Esophagus squamous epithelium (tissue), 5 donors: ENCODE data around the gene SIK3. TPM values are rescaled to one million over a fixed set of nuclear protein-coding genes. Genes with fewer than 3 reads are reported as not detected.

Experiments used
- DNase-seq: peaks from one replicate; lab custom pipeline; 2025; lab: John Stamatoyannopoulos, UW
- H3K27ac ChIP-seq, 4 donors: fragments of 200-600 bp; sonication (generic); one replicate each; pipeline ENCODE4 v1.5.1; 2016 to 2019; ENCODE audit warnings: mild to moderate bottlenecking in 1 of 4
- H3K27me3 ChIP-seq, 4 donors: fragments of 200-600 bp; sonication (generic); 1 replicate in 3 of 4; 2 replicates in 1 of 4; pipeline versions ENCODE4 v1.5.1 to v1.6.0; 2017 to 2021; ENCODE audit warnings: antibody characterized with exemption in 1 of 4
- H3K36me3 ChIP-seq, 3 donors: fragments of 200-600 bp; sonication (generic); one replicate each; pipeline ENCODE4 v1.5.1; 2016 to 2019
- H3K4me1 ChIP-seq, 3 donors: fragments of 200-600 bp; sonication (generic); one replicate each; pipeline ENCODE4 v1.5.1; 2017 to 2019
- H3K4me3 ChIP-seq, 4 donors: fragments of 200-600 bp; sonication (generic); 1 replicate in 3 of 4; 2 replicates in 1 of 4; pipeline ENCODE4 v1.5.1; 2016 to 2019; ENCODE audit warnings: mild to moderate bottlenecking in 2 of 4, moderate library complexity in 1 of 4
- H3K9me3 ChIP-seq, 3 donors: fragments of 200-600 bp; sonication (generic); one replicate each; pipeline ENCODE4 v1.5.1; 2016 to 2019
- CTCF ChIP-seq, 6 experiments: fragments of 450-650 bp in 4 of 6; fragments of 200-600 bp in 2 of 6; sonication (generic) in 2 of 6; IDR thresholded peaks; one replicate each; pipeline ENCODE4 v1.5.1; 2016 to 2019; ENCODE audit warnings: antibody characterized with exemption in 6 of 6, mild to moderate bottlenecking in 4 of 6, moderate library complexity in 4 of 6
- POLR2A ChIP-seq, 4 donors: fragments of 450-650 bp; IDR thresholded peaks; one replicate each; pipeline ENCODE4 v1.6.1; 2017; ENCODE audit warnings: antibody characterized with exemption in 4 of 4, mild to moderate bottlenecking in 4 of 4, moderate library complexity in 3 of 4
- WGBS, 2 donors: methylation state at CpG; one replicate each; pipeline ENCODE4 v1.1.5; 2018; 5-methylcytosine and 5-hydroxymethylcytosine counted together
- intact Hi-C: fragments of 100-400 bp; cut with DNase I; formaldehyde crosslinking; loops from one replicate; pipeline ENCODE4 v1.15.0; 2022
- total RNA-seq, 4 donors: library from RNA; depleted of rRNA; stranded (reverse); fragments of >200 nt; gene quantifications; one replicate each; pipeline ENCODE4 v1.1.0, GENCODE V29; 2016
- donor health status: DM: yes; HTN: yes; CAD: no.

SIK3 gene
- total RNA-seq, 4 donors from 2014 or later, result 16.2 to 35.1 (median 20.3) TPM

GRCh38 chr11:116893906-116894305 is 204.3 kb downstream of the SIK3 start:
- intact Hi-C loops, result no loop called here
- Histone ChIP-seq H3K9me3 (no peaks in the 10 kb centered on the region), H3K36me3 (peaks cover 0 to 62% (median 0%) of the 10 kb centered on the region in 3 donors), H3K4me3 (no peak overlapping the region), H3K27me3 (no peaks in the 10 kb centered on the region), H3K27ac (no peak overlapping the region), H3K4me1 (no peaks in the 10 kb centered on the region)
- no peak for DNase-seq
- 78 to 84% methylated on average over 2 of the region's 2 CpGs for WGBS, 2 donors
- TF ChIP-seq CTCF (IDR thresholded peaks at IDR 0.05), result no peak
- TF ChIP-seq POLR2A (IDR thresholded peaks at IDR 0.05), result no peak

- no peak for DNase-seq
- Histone ChIP-seq H3K36me3 (peaks cover 0 to 62% (median 0%) of the 10 kb centered on the region in 3 donors), H3K27ac (no peak overlapping the region), H3K9me3 (no peaks in the 10 kb centered on the region), H3K4me1 (no peaks in the 10 kb centered on the region), H3K4me3 (no peak overlapping the region), H3K27me3 (no peaks in the 10 kb centered on the region)
- intact Hi-C loops, result no loop called here
- TF ChIP-seq CTCF (IDR thresholded peaks at IDR 0.05) (no peak), POLR2A (IDR thresholded peaks at IDR 0.05) (no peak)
- WGBS, 2 donors, result 75 to 81% methylated on average over 2 to 3 of the region's 3 CpGs
These were observed 204.8 kb downstream of the SIK3 start for GRCh38 chr11:116893437-116893836.

- Histone ChIP-seq H3K4me3 (no peak overlapping the region), H3K4me1 (no peaks in the 10 kb centered on the region), H3K9me3 (no peaks in the 10 kb centered on the region), H3K27ac (no peak overlapping the region), H3K27me3 (no peaks in the 10 kb centered on the region), H3K36me3 (peaks cover 0 to 62% (median 0%) of the 10 kb centered on the region in 3 donors)
- DNase-seq, result no peak
- WGBS, 2 donors, result 72 to 73% methylated on average over 2 of the region's 2 CpGs
- intact Hi-C loops, result no loop called here
- TF ChIP-seq POLR2A (IDR thresholded peaks at IDR 0.05), result no peak
These were observed 205.9 kb downstream of the SIK3 start for GRCh38 chr11:116892374-116892773.

- Histone ChIP-seq H3K27ac (no peak overlapping the region), H3K36me3 (peaks cover 0 to 57% (median 0%) of the 10 kb centered on the region in 3 donors), H3K27me3 (no peaks in the 10 kb centered on the region), H3K4me3 (no peak overlapping the region), H3K9me3 (no peaks in the 10 kb centered on the region), H3K4me1 (no peaks in the 10 kb centered on the region)
- no peak for TF ChIP-seq POLR2A (IDR thresholded peaks at IDR 0.05)
- no peak for TF ChIP-seq CTCF (IDR thresholded peaks at IDR 0.05)
- 89 to 92% methylated on average over 2 of the region's 2 CpGs for WGBS, 2 donors
- intact Hi-C loops, result no loop called here
- DNase-seq, result no peak
These were observed 206.5 kb downstream of the SIK3 start for GRCh38 chr11:116891746-116892145.

GRCh38 chr11:116890607-116891006 is 207.6 kb downstream of the SIK3 start:
- TF ChIP-seq CTCF (IDR thresholded peaks at IDR 0.05), result no peak
- no peak for TF ChIP-seq POLR2A (IDR thresholded peaks at IDR 0.05)
- no peak overlapping the region for H3K4me3 ChIP-seq
- H3K36me3 ChIP-seq, result peaks cover 0 to 46% (median 0%) of the 10 kb centered on the region in 3 donors
- H3K27ac ChIP-seq, result no peak overlapping the region
- intact Hi-C loops, result no loop called here
- no peak for DNase-seq
- WGBS, 2 donors, result 88 to 95% methylated on average over 4 of the region's 4 CpGs
- H3K27me3 ChIP-seq, result no peaks in the 10 kb centered on the region
- peaks cover 0 to 9% (median 0%) of the 10 kb centered on the region in 3 donors for H3K4me1 ChIP-seq
- H3K9me3 ChIP-seq, result no peaks in the 10 kb centered on the region

- H3K4me3 ChIP-seq, result no peak overlapping the region
- H3K27ac ChIP-seq, result no peak overlapping the region
- peaks cover 0 to 42% (median 0%) of the 10 kb centered on the region in 3 donors for H3K36me3 ChIP-seq
- H3K4me1 ChIP-seq, result peaks cover 0 to 13% (median 0%) of the 10 kb centered on the region in 3 donors
- no peak for DNase-seq
- intact Hi-C loops, result no loop called here
- no peaks in the 10 kb centered on the region for H3K27me3 ChIP-seq
- WGBS, 2 donors, result 65 to 83% methylated on average over 2 of the region's 2 CpGs
- no peaks in the 10 kb centered on the region for H3K9me3 ChIP-seq
- TF ChIP-seq POLR2A (IDR thresholded peaks at IDR 0.05) (no peak), CTCF (IDR thresholded peaks at IDR 0.05) (no peak)
These were observed 208.0 kb downstream of the SIK3 start for GRCh38 chr11:116890193-116890592.
